Adrenal gland (tissue), 5 donors: Measurements from ENCODE around the gene SLC9A3.

ENCODE experiments used
- CTCF ChIP-seq, 6 experiments: fragments of 450-650 bp in 4 of 6; fragments of 200-600 bp in 2 of 6; sonication (generic) in 1 of 6; IDR thresholded peaks; 1 replicate in 5 of 6; 2 replicates in 1 of 6; pipeline versions ENCODE4 v1.5.1 to v1.8.0; 2016 to 2021; ENCODE audit warnings: antibody characterized with exemption in 6 of 6, mild to moderate bottlenecking in 2 of 6, moderate library complexity in 1 of 6
- POLR2A ChIP-seq, 2 donors: fragments of 450-650 bp; IDR thresholded peaks; one replicate each; pipeline ENCODE4 v1.6.1; 2017; ENCODE audit warnings: antibody characterized with exemption in 2 of 2, mild to moderate bottlenecking in 2 of 2, moderate library complexity in 1 of 2
- donor health status: DM: no; HTN: no; CAD: no.

DNA sequence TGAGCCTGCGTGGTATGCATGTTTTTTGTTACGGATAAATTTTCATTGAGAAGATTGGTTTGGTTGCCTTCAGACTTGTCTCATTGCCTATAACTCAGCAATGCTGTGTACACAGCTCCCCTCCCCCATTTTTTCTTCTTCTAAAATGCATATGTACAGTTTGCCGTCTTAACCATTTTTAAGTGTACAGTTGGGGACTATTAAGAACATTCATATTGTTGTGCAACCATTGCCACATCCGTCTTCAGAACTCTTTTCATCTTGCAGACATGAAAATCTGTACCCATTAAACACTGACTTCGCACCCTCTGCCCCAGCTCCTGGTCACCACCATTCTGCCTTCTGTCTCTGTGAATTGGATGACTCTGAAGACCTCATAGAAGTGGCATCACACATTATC is 75.1 kb downstream of the SLC9A3 start:
- TF ChIP-seq CTCF (IDR thresholded peaks at IDR 0.05) (no peak), POLR2A (IDR thresholded peaks at IDR 0.05) (no peak)
